Panc1 (cell line): ENCODE results near the gene RSAD1. TPM values are rescaled to one million over a fixed set of nuclear protein-coding genes. Genes with fewer than 3 reads are reported as not detected.

Experiments
- ATAC-seq: fragments of 200-7000 bp; cut with Tn5 transposase; 2 replicates; pipeline ENCODE4 v1.9.1; 2020; ENCODE audit warnings: mild to moderate bottlenecking, moderate library complexity
- BruUV-seq: library from RNA; stranded (reverse); fragments of 400-500 nt; replicated peaks from 2 replicates; lab custom pipeline; 2021; lab: Mats Ljungman, UMichigan
- CTCF ChIA-PET: fragments of 300-600 bp; sonication (Branson Sonifier 250); formaldehyde crosslinking; loops from one replicate; lab custom pipeline; 2022; ENCODE audit warnings: antibody characterized with exemption; lab: Charles Lee
- POLR2A ChIA-PET: fragments of 300-600 bp; sonication (Branson Sonifier 250); formaldehyde crosslinking; loops from one replicate; lab custom pipeline; 2022; ENCODE audit warnings: antibody characterized with exemption; lab: Charles Lee
- DNase-seq: peaks from one replicate; pipeline ENCODE4 v3.0.0-alpha.2; 2010; ENCODE audit warnings: low read depth, low spot score
- H3K27ac ChIP-seq: 2 replicates; pipeline ENCODE4 v1.5.1; 2011; ENCODE audit warnings: mild to moderate bottlenecking, low read length, inconsistent platforms
- H3K27me3 ChIP-seq: fragments of 200-500 bp; sonication (Bioruptor generic); 2 replicates; pipeline ENCODE4 v1.6.0; 2014; ENCODE audit warnings: low read length, inconsistent platforms; ENCODE audit not compliant: control insufficient read depth, insufficient read depth
- H3K36me3 ChIP-seq: fragments of 200-500 bp; sonication (Bioruptor generic); 2 replicates; pipeline ENCODE4 v1.5.1; 2014; ENCODE audit warnings: inconsistent platforms, mild to moderate bottlenecking, low read length, moderate library complexity; ENCODE audit not compliant: control insufficient read depth, insufficient read depth
- H3K4me1 ChIP-seq: 2 replicates; pipeline ENCODE4 v1.5.1; 2011; ENCODE audit warnings: inconsistent platforms, mild to moderate bottlenecking, low read length, moderate library complexity; ENCODE audit not compliant: control insufficient read depth, insufficient read depth
- H3K4me3 ChIP-seq, 2 experiments: 2 replicates each; pipeline ENCODE4 v1.5.1; 2011 to 2012; ENCODE audit warnings: low read depth in 2 of 2, low read length in 2 of 2, mild to moderate bottlenecking in 2 of 2, inconsistent platforms in 1 of 2, moderate library complexity in 1 of 2
- H3K9me3 ChIP-seq: fragments of 200-500 bp; sonication (Bioruptor generic); 2 replicates; pipeline ENCODE4 v1.5.1; 2014; ENCODE audit warnings: low read depth, mild to moderate bottlenecking, inconsistent platforms, low read length, moderate library complexity; ENCODE audit not compliant: control insufficient read depth, insufficient read depth
- POLR2AphosphoS5 ChIP-seq: IDR thresholded peaks from 2 replicates; pipeline ENCODE4 v1.6.1; 2012; ENCODE audit warnings: mild to moderate bottlenecking, low read depth, low read length, moderate library complexity
- SIN3A ChIP-seq: IDR thresholded peaks from 2 replicates; pipeline ENCODE4 v1.6.1; 2012; ENCODE audit warnings: low read depth, mild to moderate bottlenecking, low read length, moderate library complexity, borderline replicate concordance; ENCODE audit not compliant: insufficient read depth
- TCF7L2 ChIP-seq: IDR thresholded peaks from 2 replicates; pipeline ENCODE4 v1.6.1; 2011; ENCODE audit warnings: mild to moderate bottlenecking, low read depth, low read length, inconsistent platforms
- in situ Hi-C: cut with HindIII; loops from 2 replicates; pipeline ENCODE4 v1.10.0; 2016; ENCODE audit warnings: low sequenced_read_pairs, low pct_unique_long_range_greater_than_20kb
- intact Hi-C: fragments of 100-400 bp; cut with micrococcal nuclease; formaldehyde crosslinking; loops from one replicate; pipeline ENCODE4 v1.10.0; 2022; ENCODE audit not compliant: unreplicated experiment
- total RNA-seq: library from RNA; stranded (reverse); gene quantifications from one replicate; pipeline ENCODE4 v1.2.1, GENCODE V29; 2021; ENCODE audit not compliant: unreplicated experiment
- TF ChIP-seq, protein P1 (sequence below), 2 experiments: IDR thresholded peaks; 2 replicates each; pipeline ENCODE4 v1.6.1; 2011 to 2012; ENCODE audit warnings: low read depth in 2 of 2, control low read depth in 1 of 2, low read length in 1 of 2, mild to moderate bottlenecking in 1 of 2, moderate library complexity in 1 of 2; ENCODE audit not compliant: insufficient read depth in 1 of 2
- TF ChIP-seq, protein P2 (sequence below): fragments of 450-650 bp; IDR thresholded peaks from 2 replicates; pipeline ENCODE4 v1.5.1; 2017; ENCODE audit warnings: mild to moderate bottlenecking

RSAD1 gene
- total RNA-seq, 1 experiment from 2014 or later = 40.2 TPM

DNA sequence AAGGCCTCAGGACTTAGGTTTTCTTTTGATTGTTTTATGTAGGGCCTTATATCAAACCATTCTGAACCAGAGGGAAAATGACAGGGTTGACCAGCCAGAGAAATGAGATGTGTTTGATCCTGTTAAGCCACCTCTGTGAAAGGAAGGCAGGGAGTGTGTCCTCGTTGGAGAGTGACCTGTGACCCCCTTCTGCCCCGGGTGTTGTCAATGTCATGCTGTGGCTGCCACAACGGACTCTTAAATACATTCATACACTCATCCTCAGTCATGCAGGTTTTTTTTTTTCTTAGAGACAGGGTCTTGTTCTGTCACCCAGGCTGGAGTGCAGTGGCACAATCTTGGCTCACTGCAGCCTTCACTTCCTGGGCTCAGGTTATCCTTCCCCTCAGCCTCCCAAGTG lies 35.7 kb downstream of the RSAD1 start:
- in situ Hi-C loops = no loop called here

DNA sequence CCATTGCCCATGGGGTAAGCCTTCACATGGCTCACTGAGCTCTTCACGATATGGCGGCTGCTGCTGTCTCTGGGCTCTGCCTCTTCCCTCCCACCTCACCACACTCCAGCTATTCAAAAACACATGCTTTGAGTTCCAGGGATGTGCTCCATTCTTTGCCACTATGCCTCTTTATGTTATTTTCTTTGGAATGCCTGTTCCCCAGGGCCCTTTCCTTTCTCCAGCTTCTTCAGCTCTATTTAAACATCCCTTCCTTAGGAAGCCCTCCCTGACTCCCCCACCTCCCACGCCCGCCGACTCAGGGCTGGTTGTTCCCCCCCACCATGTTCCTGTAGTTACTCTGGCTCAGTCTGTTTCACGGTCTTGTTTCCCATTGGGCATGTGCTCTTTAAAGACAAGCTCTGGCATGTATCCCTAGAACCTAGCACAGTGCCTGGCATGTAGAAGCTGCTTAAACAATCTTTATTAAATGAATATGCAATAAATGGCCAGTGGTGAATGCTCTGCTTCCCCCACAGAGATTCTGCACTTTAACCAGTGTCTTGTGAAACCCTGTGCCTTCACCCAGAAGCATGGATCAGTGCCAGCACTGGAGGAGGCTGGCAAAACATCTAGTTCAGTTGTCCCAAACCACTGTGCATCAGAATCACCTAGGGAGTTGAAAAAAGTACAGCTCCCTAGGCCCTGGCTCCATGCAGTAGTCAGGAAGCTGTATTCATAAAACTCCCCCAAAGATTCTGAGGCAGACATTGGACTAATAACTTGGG lies 36.5 kb downstream of the RSAD1 start:
- Histone ChIP-seq H3K27ac (no peak overlapping the region), H3K27me3 (no peaks in the 10 kb centered on the region), H3K9me3 (no peaks in the 10 kb centered on the region), H3K4me3 (no peak overlapping the region), H3K36me3 (no peaks in the 10 kb centered on the region), H3K4me1 (no peaks in the 10 kb centered on the region)
- in situ Hi-C loops = no loop called here
- ChIA-PET POLR2A (interaction anchor here (0.6 kb wide), 1 partner anchor 93 kb away, joined by 3 read pairs; no protein-coding TSS in a partner anchor), CTCF (interaction anchor here (0.6 kb wide), 1 partner anchor 37 kb away, joined by 6 read pairs; no protein-coding TSS in a partner anchor)
- DNase-seq = no peak
- BruUV-seq = no TSS peak
- TF ChIP-seq, protein P1, sequence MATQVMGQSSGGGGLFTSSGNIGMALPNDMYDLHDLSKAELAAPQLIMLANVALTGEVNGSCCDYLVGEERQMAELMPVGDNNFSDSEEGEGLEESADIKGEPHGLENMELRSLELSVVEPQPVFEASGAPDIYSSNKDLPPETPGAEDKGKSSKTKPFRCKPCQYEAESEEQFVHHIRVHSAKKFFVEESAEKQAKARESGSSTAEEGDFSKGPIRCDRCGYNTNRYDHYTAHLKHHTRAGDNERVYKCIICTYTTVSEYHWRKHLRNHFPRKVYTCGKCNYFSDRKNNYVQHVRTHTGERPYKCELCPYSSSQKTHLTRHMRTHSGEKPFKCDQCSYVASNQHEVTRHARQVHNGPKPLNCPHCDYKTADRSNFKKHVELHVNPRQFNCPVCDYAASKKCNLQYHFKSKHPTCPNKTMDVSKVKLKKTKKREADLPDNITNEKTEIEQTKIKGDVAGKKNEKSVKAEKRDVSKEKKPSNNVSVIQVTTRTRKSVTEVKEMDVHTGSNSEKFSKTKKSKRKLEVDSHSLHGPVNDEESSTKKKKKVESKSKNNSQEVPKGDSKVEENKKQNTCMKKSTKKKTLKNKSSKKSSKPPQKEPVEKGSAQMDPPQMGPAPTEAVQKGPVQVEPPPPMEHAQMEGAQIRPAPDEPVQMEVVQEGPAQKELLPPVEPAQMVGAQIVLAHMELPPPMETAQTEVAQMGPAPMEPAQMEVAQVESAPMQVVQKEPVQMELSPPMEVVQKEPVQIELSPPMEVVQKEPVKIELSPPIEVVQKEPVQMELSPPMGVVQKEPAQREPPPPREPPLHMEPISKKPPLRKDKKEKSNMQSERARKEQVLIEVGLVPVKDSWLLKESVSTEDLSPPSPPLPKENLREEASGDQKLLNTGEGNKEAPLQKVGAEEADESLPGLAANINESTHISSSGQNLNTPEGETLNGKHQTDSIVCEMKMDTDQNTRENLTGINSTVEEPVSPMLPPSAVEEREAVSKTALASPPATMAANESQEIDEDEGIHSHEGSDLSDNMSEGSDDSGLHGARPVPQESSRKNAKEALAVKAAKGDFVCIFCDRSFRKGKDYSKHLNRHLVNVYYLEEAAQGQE (IDR thresholded peaks at IDR 0.05; ENCODE audit: insufficient read depth in 1 of 2, low read depth in 2 of 2, low read length in 1 of 2) = no peak
- TF ChIP-seq SIN3A = no peak
- no peak for TF ChIP-seq TCF7L2
- no peak for TF ChIP-seq POLR2AphosphoS5
- intact Hi-C loops = no loop called here
- no peak for ATAC-seq

More for the DNA sequence above, 35.7 kb downstream of the RSAD1 start:
- H3K27ac ChIP-seq = no peak overlapping the region
- H3K4me1 ChIP-seq = peaks cover under 1% of the 10 kb centered on the region; the same call in 1 of the 2 replicates
- no peaks in the 10 kb centered on the region for H3K27me3 ChIP-seq
- H3K9me3 ChIP-seq = no peaks in the 10 kb centered on the region
- H3K4me3 ChIP-seq = no peak overlapping the region
- ATAC-seq (no peak), DNase-seq (no peak)
- BruUV-seq = no TSS peak
- no peaks in the 10 kb centered on the region for H3K36me3 ChIP-seq
- ChIA-PET CTCF (no interaction called here), POLR2A (no interaction called here)
- no peak for TF ChIP-seq SIN3A
- TF ChIP-seq, protein P1 (IDR thresholded peaks at IDR 0.05; ENCODE audit: insufficient read depth in 1 of 2, low read depth in 2 of 2, low read length in 1 of 2) = no peak
- TF ChIP-seq TCF7L2 = no peak
- TF ChIP-seq, protein P2, sequence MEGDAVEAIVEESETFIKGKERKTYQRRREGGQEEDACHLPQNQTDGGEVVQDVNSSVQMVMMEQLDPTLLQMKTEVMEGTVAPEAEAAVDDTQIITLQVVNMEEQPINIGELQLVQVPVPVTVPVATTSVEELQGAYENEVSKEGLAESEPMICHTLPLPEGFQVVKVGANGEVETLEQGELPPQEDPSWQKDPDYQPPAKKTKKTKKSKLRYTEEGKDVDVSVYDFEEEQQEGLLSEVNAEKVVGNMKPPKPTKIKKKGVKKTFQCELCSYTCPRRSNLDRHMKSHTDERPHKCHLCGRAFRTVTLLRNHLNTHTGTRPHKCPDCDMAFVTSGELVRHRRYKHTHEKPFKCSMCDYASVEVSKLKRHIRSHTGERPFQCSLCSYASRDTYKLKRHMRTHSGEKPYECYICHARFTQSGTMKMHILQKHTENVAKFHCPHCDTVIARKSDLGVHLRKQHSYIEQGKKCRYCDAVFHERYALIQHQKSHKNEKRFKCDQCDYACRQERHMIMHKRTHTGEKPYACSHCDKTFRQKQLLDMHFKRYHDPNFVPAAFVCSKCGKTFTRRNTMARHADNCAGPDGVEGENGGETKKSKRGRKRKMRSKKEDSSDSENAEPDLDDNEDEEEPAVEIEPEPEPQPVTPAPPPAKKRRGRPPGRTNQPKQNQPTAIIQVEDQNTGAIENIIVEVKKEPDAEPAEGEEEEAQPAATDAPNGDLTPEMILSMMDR = no peak
- TF ChIP-seq POLR2AphosphoS5 = no peak
- intact Hi-C loops = no loop called here
